Uterus (tissue), 4 donors: ENCODE measurements around the gene VNN1. TPM values are rescaled to one million over a fixed set of nuclear protein-coding genes. Genes with fewer than 3 reads are reported as not detected.

Source experiments
- DNase-seq, 2 donors: peaks; one replicate each; pipeline ENCODE4 v3.0.0-alpha.2; 2019 to 2020
- H3K27ac ChIP-seq, 2 donors: fragments of 200-600 bp; sonication (generic); 1 replicate in 1 of 2; 2 replicates in 1 of 2; pipeline ENCODE4 v1.5.1; 2016 to 2018
- H3K27me3 ChIP-seq, 2 donors: fragments of 200-600 bp; sonication (generic); one replicate each; pipeline ENCODE4 v1.5.1; 2018 to 2019; ENCODE audit warnings: control low read depth in 1 of 2
- H3K36me3 ChIP-seq, 2 donors: fragments of 200-600 bp; sonication (generic); one replicate each; pipeline ENCODE4 v1.5.1; 2019; ENCODE audit warnings: control low read depth in 1 of 2
- H3K4me1 ChIP-seq, 2 donors: fragments of 200-600 bp; sonication (generic); one replicate each; pipeline ENCODE4 v1.5.1; 2018 to 2019; ENCODE audit warnings: control low read depth in 1 of 2
- H3K4me3 ChIP-seq, 2 donors: fragments of 200-600 bp; sonication (generic); 1 replicate in 1 of 2; 2 replicates in 1 of 2; pipeline ENCODE4 v1.5.1; 2018 to 2019; ENCODE audit warnings: mild to moderate bottlenecking in 1 of 2
- H3K9me3 ChIP-seq, 2 donors: fragments of 200-600 bp; sonication (generic); one replicate each; pipeline ENCODE4 v1.5.1; 2019; ENCODE audit warnings: control low read depth in 1 of 2
- POLR2A ChIP-seq, 2 donors: fragments of 450-650 bp; IDR thresholded peaks; one replicate each; pipeline ENCODE4 v1.6.1; 2016; ENCODE audit warnings: antibody characterized with exemption in 2 of 2, mild to moderate bottlenecking in 1 of 2, moderate library complexity in 1 of 2
- intact Hi-C: fragments of 100-400 bp; cut with DNase I; formaldehyde crosslinking; loops from one replicate; pipeline ENCODE4 v1.15.1; 2023; ENCODE audit warnings: low total_unique reads
- total RNA-seq, 4 donors: library from RNA; depleted of rRNA in 3 of 4; stranded (reverse); fragments of >200 nt in 3 of 4; gene quantifications; one replicate each; pipeline versions ENCODE4 v1.1.0 to v1.2.4, GENCODE V29; 2014 to 2023
- TF ChIP-seq, protein P1 (sequence below), 4 experiments: fragments of 200-600 bp in 2 of 4; fragments of 450-650 bp in 2 of 4; sonication (generic) in 2 of 4; IDR thresholded peaks; one replicate each; pipeline ENCODE4 v1.5.1; 2016 to 2019; ENCODE audit warnings: antibody characterized with exemption in 4 of 4, mild to moderate bottlenecking in 2 of 4, moderate library complexity in 1 of 4
- donor health status: DM: yes; HTN: yes; CAD: no.

The VNN1 gene
- total RNA-seq, 4 donors from 2014 or later = 0.64 to 2.9 (median 0.83) TPM; not detected in 1

DNA sequence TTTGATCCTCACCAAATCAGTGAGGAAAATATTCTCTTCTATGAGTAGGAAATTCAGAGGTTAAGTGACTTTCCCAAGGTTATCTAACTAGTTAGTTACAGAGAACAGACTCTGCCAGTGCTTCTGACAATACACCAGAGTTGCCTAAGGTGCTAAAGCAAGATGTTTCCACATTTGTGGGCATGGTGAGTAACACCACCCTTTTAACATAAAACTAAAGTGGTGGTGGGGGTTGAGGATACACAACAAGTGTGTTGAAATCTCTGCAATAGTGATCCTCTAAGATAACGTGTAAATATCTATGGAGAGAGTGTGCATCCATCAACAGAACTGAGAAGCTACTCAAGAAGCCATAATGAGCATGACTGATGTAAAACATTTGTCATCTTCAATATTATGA is 32.2 kb upstream of the VNN1 start:
- Histone ChIP-seq H3K27me3 (no peaks in the 10 kb centered on the region), H3K9me3 (no peaks in the 10 kb centered on the region), H3K4me1 (no peaks in the 10 kb centered on the region), H3K36me3 (no peaks in the 10 kb centered on the region), H3K4me3 (no peak overlapping the region), H3K27ac (no peak overlapping the region)
- intact Hi-C loops = no loop called here
- TF ChIP-seq POLR2A (IDR thresholded peaks at IDR 0.05) = no peak
- TF ChIP-seq, protein P1, sequence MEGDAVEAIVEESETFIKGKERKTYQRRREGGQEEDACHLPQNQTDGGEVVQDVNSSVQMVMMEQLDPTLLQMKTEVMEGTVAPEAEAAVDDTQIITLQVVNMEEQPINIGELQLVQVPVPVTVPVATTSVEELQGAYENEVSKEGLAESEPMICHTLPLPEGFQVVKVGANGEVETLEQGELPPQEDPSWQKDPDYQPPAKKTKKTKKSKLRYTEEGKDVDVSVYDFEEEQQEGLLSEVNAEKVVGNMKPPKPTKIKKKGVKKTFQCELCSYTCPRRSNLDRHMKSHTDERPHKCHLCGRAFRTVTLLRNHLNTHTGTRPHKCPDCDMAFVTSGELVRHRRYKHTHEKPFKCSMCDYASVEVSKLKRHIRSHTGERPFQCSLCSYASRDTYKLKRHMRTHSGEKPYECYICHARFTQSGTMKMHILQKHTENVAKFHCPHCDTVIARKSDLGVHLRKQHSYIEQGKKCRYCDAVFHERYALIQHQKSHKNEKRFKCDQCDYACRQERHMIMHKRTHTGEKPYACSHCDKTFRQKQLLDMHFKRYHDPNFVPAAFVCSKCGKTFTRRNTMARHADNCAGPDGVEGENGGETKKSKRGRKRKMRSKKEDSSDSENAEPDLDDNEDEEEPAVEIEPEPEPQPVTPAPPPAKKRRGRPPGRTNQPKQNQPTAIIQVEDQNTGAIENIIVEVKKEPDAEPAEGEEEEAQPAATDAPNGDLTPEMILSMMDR (IDR thresholded peaks at IDR 0.05) = no peak
- no peak for DNase-seq

DNA sequence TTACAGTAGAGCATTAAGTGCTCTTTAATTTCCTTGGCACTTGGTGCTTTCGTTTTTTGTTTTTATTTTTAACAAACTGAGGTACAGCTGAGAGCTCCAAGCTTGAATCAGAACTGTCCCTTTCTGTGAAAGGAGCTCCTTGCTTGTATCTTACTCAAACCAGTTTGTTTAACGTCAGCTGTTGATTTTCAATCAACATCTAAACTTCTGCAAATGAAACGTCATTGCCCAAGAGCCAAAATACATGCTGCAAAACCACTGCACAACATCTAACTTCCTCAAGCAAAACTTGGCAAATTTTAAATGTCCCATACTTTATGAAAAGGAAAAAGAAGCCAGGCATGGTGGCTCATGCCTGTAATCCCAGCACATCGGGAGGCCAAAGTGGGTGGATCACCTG is 28.6 kb upstream of the VNN1 start:
- TF ChIP-seq, protein P1 (IDR thresholded peaks at IDR 0.05) = no peak
- no peak for TF ChIP-seq POLR2A (IDR thresholded peaks at IDR 0.05)
- no peaks in the 10 kb centered on the region for H3K4me1 ChIP-seq
- intact Hi-C loops = no loop called here
- no peak overlapping the region for H3K27ac ChIP-seq
- H3K27me3 ChIP-seq = no peaks in the 10 kb centered on the region
- H3K4me3 ChIP-seq = no peak overlapping the region
- H3K9me3 ChIP-seq = no peaks in the 10 kb centered on the region
- no peak for DNase-seq
- H3K36me3 ChIP-seq = no peaks in the 10 kb centered on the region

DNA sequence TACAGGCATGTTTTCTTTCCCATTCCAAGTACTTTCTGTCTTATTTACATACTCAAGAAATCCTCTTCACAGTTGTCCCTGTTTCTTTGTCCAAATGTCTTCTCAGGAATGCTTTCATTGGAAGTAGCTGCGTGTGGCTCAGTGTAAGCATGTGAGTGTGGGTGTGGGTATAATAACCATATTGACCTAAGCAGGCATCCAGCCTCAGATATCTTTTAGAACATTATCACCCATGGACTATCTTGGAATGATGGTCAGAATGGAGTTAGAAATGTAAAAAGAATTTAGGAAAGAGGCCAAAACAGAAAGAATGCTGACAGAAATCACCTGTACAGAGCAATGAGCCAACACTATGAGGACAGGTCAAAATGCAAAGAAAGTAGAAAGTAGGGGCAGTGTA is 27.4 kb upstream of the VNN1 start:
- H3K27me3 ChIP-seq = no peaks in the 10 kb centered on the region
- no peaks in the 10 kb centered on the region for H3K4me1 ChIP-seq
- H3K4me3 ChIP-seq = no peak overlapping the region
- H3K27ac ChIP-seq = no peak overlapping the region
- TF ChIP-seq, protein P1 (IDR thresholded peaks at IDR 0.05) = no peak
- no peak for TF ChIP-seq POLR2A (IDR thresholded peaks at IDR 0.05)
- H3K9me3 ChIP-seq = no peaks in the 10 kb centered on the region
- no peak for DNase-seq
- intact Hi-C loops = no loop called here
- H3K36me3 ChIP-seq = no peaks in the 10 kb centered on the region

DNA sequence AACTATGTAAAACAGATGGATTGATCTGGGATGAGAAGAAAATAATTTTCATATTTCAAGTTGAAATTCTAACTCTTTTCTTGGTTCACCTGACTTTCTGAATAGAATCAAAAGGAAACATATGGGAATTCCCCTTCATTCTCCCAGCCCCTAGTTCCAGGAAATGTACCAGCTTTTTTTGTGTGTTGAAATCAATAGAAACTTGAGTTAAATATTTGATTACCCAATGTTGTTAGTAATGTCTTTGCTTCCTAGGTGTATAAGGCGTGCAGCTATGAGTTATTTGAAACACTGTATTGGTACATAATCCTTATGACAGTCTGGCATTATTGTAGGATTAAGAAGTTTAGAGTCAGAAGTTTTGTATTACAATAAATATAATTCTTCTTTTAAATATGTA is 22.4 kb upstream of the VNN1 start:
- Histone ChIP-seq H3K27ac (no peak overlapping the region), H3K4me1 (no peaks in the 10 kb centered on the region), H3K36me3 (no peaks in the 10 kb centered on the region), H3K4me3 (no peak overlapping the region), H3K27me3 (no peaks in the 10 kb centered on the region), H3K9me3 (no peaks in the 10 kb centered on the region)
- intact Hi-C loops = no loop called here
- TF ChIP-seq, protein P1 (IDR thresholded peaks at IDR 0.05) = no peak
- TF ChIP-seq POLR2A (IDR thresholded peaks at IDR 0.05) = no peak
- no peak for DNase-seq

DNA sequence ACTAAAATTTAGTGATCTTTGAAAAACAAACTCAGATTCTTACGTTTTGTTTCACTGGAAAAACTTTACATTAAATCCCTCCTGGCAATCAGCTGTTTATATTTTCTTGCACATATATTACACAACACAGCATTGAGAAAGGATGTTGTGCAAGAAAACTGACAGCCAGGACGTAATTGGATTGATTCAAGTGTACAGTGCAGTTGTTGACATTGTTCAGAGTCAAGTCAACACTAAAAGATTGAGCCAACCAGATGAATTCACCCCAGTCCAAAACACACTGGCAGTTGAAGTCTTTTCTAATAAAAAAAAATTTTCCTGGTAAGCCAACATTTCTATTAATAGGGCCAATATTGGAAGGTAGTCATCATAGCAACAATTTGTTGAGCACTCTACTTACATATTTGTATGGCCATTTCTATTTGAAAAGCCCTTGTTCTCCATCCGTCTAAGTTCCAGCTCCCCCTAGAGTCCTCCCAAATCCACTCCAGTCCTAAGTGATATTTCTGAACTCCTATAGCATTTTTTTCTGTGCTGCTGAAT is 20.9 kb upstream of the VNN1 start:
- no peak for DNase-seq
- Histone ChIP-seq H3K27me3 (no peaks in the 10 kb centered on the region), H3K36me3 (no peaks in the 10 kb centered on the region), H3K27ac (no peak overlapping the region), H3K4me1 (no peaks in the 10 kb centered on the region), H3K9me3 (no peaks in the 10 kb centered on the region), H3K4me3 (no peak overlapping the region)
- intact Hi-C loops = no loop called here
- TF ChIP-seq POLR2A (IDR thresholded peaks at IDR 0.05) = no peak
- TF ChIP-seq, protein P1 (IDR thresholded peaks at IDR 0.05) = no peak
